WI38 (cell line): Measurements from ENCODE around the gene SLC6A3.

ENCODE experiments used
- H3K4me3 ChIP-seq: 2 replicates; pipeline ENCODE4 v1.5.1; 2011; ENCODE audit warnings: low read depth, mild to moderate bottlenecking, control low read depth, low read length
- TF ChIP-seq, protein P1 (sequence below): IDR thresholded peaks from 2 replicates; pipeline ENCODE4 v1.5.1; 2012; ENCODE audit warnings: low read depth, mild to moderate bottlenecking, control low read depth, low read length

Gene SLC6A3

DNA sequence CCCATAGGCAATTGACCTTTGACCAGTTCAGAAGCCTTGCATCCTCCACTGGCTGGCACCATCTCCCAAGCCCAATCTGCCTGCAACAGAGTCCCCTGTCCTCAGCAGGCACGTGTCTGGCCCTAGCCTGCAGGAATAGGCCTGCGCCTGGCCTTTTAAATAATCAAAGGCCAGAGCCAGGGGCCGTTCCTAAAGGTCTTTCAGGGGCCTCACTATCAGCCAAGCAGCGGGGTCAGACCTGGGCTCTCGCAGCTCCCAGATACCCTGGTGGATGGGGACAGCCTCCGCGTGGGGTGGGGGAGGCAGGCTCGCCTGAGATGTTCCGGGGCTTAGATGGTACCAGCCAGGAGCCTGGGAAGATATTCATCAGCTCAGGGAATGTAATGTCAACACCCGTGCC, 32.6 kb downstream of the SLC6A3 start:
- no peak overlapping the region for H3K4me3 ChIP-seq
- TF ChIP-seq, protein P1, sequence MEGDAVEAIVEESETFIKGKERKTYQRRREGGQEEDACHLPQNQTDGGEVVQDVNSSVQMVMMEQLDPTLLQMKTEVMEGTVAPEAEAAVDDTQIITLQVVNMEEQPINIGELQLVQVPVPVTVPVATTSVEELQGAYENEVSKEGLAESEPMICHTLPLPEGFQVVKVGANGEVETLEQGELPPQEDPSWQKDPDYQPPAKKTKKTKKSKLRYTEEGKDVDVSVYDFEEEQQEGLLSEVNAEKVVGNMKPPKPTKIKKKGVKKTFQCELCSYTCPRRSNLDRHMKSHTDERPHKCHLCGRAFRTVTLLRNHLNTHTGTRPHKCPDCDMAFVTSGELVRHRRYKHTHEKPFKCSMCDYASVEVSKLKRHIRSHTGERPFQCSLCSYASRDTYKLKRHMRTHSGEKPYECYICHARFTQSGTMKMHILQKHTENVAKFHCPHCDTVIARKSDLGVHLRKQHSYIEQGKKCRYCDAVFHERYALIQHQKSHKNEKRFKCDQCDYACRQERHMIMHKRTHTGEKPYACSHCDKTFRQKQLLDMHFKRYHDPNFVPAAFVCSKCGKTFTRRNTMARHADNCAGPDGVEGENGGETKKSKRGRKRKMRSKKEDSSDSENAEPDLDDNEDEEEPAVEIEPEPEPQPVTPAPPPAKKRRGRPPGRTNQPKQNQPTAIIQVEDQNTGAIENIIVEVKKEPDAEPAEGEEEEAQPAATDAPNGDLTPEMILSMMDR = no peak

DNA sequence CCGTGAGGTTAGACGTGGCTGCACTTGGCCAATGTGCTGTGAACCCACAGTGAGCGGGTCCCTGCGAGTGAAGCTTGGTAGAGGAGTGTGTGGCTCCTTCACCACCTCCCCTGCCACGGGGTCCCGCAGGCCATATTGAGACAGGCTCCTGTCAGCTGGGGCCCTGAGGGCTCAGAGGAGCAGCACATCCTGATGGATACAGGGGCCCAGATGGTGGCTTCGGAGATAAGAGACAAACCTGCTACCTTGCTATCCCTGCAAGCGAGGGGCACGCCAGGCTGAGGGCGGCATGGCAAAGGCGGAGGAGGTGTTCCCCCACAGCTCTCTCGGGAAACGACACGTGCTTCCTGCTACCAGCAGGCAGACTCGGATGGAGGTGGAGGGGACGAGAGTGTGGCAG, 33.1 kb downstream of the SLC6A3 start:
- TF ChIP-seq, protein P1 = no peak
- H3K4me3 ChIP-seq = no peak overlapping the region

DNA sequence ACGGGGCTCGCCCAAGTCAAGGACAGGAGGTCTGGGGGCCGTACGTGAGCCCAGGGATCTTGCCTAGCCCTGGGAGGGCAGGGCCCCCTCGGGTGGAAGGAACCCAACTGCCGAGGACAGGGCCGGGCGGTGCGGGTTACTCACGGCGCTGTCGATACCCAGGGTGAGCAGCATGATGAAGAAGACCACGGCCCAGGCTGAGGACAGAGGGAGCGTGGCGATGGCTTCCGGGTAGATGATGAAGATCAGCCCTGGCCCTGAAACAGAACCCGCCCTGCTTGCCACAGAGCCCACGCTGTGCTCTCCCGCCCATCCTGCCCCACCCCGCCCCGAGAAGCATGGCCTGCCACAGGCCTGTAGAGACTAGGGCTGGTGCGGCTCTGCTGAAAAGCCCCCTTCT, 34.1 kb downstream of the SLC6A3 start:
- TF ChIP-seq, protein P1 = no peak
- no peak overlapping the region for H3K4me3 ChIP-seq

DNA sequence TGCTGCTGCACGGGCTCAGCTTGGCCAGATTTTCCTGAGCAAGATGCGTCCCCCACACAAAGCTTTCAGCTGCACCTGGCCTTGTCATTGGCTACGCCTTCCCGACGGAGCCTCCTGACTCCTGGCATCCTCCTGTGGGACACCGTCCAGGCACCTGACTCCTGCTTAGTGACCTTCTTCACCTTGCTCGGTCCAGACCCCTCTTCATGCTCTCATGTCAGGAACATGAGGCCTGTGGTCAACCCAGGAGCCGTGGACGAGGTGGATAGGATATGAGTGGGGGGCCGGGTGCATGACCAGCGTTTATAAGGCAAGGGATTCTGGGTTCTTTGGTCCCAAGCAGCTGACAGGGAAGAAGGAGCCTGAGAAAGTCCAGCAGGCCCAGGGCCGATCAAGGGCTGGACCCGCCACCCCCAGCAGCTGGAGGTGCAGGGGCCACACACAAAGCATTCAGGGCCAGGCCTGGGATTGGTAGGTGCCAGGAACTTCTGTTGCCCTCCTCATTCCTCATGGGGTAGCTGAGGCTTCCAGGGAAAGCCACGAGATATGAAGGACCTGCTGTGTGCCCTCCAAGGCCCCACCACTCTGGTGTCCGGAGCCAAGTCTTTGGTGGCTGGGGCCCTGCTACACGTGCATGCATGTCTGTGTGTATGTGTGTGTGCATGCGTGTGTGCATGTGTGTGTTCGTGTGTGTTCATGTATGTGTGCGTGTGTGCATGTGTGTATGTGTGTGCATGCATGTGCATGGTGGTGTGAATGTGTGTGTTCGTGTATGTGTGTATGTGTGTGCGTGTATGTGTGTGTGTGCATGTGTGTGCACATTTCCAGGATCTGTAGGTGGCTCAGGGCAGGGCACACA, 34.9 kb downstream of the SLC6A3 start:
- TF ChIP-seq, protein P1 = no peak

DNA sequence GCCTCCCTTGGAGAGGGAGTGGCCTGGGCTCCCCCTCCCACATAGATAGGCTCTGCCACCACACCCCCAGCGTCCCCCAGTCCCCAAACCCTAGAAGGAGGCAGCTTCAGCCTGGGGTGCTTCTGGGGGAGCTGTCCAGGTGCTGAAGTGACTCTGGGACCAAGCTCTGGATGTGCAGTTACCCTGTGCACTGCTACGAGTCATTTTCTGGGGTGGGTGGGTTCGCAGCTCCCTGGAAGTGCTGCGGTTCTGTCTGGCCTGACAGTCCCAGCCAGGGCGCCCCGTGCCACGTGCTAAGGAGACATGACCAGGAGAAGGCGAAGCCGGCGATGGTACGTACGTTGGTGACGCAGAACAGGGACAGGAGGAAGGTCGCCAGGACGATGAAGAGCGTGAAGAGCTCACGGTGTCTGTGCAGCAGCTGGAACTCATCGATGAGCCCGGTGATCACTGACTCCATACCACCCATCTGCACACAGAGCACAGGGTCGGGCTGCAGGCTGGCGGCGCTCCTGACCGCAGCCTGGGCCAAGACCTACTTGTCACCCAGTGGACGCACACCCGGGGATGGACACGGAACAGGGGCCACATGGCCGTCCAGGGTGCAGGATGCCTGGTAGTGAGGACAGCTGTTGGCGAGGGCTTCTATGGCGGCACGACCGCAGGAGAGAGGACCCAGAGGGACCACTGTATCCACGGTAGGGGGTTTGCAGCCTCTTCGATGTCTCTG, 35.7 kb downstream of the SLC6A3 start:
- no peak overlapping the region for H3K4me3 ChIP-seq
- TF ChIP-seq, protein P1 = no peak

More for the DNA sequence above, 34.9 kb downstream of the SLC6A3 start:
- H3K4me3 ChIP-seq = no peak overlapping the region

DNA sequence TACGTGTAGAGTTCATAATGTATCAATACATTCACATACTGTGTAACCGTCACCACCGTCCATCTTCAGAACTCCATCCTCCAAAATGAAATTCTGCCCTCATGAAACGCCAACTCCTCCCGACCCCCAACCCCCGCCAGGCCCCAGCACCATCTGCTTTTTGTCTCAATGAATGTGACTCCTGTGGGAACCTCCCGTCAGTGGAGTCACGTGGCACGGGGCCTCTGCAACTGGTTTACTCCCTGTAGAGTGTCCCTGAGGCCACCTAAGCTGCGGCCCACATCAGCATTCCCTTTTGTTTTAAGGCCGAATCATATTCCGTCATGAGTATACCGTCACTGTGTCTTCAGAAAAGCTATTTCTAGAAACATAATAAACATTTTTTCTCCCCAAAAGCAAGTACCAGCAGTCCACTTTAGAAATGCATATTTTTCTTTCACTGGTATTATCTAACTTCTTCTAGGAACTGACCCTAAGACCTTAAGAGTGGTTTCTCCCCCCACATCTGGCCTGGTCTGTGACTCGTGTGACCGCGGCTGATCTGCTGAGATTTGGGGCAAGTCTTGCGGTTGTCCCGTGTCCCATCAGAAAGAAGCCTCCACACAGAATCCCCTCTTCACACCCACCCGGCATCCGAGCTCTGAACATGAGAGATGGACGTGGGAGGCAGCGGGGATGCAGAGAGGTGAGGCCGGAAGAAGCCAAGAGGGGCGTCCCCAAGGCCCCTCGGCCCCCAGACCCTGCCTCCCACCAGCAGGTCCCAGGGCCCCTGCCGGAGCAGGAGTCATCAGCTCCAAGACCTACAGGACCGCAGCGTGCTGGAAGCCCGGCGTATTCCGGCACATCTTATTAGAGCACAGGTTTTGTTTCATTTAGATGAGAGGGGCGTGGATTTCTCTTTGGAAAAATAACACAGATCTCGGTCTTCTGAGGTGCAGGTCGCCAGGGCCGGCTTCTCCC, 38.3 kb downstream of the SLC6A3 start:
- TF ChIP-seq, protein P1 = no peak

More for the DNA sequence above, 38.3 kb downstream of the SLC6A3 start:
- no peak overlapping the region for H3K4me3 ChIP-seq
